Hepatocyte (in vitro differentiated cells): ENCODE measurements around the gene STRA6.

ENCODE experiments used
- CTCF ChIP-seq: fragments of 200-600 bp; sonication (generic); IDR thresholded peaks from 2 replicates; pipeline ENCODE4 v1.5.1; 2016; ENCODE audit warnings: antibody characterized with exemption, mild to moderate bottlenecking; ENCODE audit not compliant: poor library complexity
- EZH2 ChIP-seq: fragments of 200-600 bp; sonication (generic); IDR thresholded peaks from 2 replicates; pipeline ENCODE4 v1.6.1; 2016; ENCODE audit warnings: antibody characterized with exemption, mild to moderate bottlenecking, borderline replicate concordance
- EZH2phosphoT487 ChIP-seq: fragments of 200-600 bp; sonication (generic); IDR thresholded peaks from one replicate; pipeline ENCODE4 v1.6.1; 2018; ENCODE audit warnings: antibody characterized with exemption, mild to moderate bottlenecking, low read depth, moderate library complexity; ENCODE audit not compliant: unreplicated experiment, severe bottlenecking

- no peak for TF ChIP-seq EZH2phosphoT487
- TF ChIP-seq CTCF: no peak
- no peak for TF ChIP-seq EZH2
These were observed 29.0 kb downstream of the STRA6 start, which contains the start of gene ISLR for GRCh38 chr15:74173380-74174218.
